Measurements from ENCODE around the gene DAPK2. TPM values are rescaled to one million over a fixed set of nuclear protein-coding genes. Genes with fewer than 3 reads are reported as not detected.
A peak's percentile ranks its signal among the peaks of the same experiment; 100 is the strongest.

The DAPK2 gene
- total RNA-seq, 4 donors from 2014 or later = 45.1 to 244 (median 107) TPM

DNA sequence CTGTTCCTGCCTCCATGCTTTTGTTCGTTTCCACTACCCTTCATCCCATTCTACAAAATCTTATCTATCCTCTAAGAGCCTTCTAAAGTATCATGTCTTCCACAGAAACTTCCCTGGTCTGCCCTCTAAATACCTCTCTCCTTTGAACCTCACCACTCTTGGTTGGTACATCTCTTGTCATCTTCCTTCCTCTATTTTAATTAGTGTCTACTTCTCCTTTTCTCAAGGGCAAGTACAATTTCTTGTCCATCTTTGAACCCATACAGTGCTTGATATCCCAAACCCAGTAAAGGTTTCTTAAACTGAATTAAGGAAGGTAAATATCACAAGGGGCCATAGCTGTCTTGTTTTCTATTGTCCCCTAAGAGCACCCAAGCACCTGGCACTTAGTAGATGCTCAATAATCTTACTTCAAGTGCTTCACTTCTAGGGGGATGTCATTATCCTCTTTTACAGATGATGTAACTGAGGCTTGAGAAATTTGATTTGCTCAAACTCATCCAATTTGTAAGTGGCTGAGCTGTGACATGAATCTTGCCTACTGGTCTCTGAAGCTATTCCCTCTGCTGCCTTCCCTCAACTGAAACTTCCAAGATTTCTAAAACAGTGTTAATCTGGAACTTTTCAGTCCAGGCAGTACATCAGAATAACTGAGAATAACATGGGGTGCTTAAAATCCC lies 2.6 kb upstream of the DAPK2 start:
- DNase-seq = no peak
- in situ Hi-C loops (cut with MboI; ENCODE audit: low pct_ligation_motif_present in 1 of 4, low pct_unique_long_range_greater_than_20kb in 1 of 4, low sequenced_read_pairs in 3 of 4) (no loop called here), intact Hi-C loops (cut with DNase I; ENCODE audit: low total_unique reads) (loop anchor here (5.0 kb wide), 1 partner anchor 102 kb away; no protein-coding TSS in a partner anchor)
- no peak overlapping the region for H3K4me3 ChIP-seq
- 74 to 90% methylated on average over 1 of the region's 1 CpG for WGBS, 2 donors (ENCODE audit: low coverage in 1 of 2)
- no peak overlapping the region for H3K27ac ChIP-seq
- no peaks in the 10 kb centered on the region for H3K9me3 ChIP-seq
- no peaks in the 10 kb centered on the region for H3K36me3 ChIP-seq
- no peaks in the 10 kb centered on the region for H3K27me3 ChIP-seq
- H3K4me1 ChIP-seq = peaks cover 7 to 28% (median 22%) of the 10 kb centered on the region in 4 donors
- no peak for TF ChIP-seq POLR2AphosphoS5 (IDR thresholded peaks at IDR 0.05)
- no peak for TF ChIP-seq CTCF (IDR thresholded peaks at IDR 0.05)
- no peak for TF ChIP-seq EP300 (IDR thresholded peaks at IDR 0.05; ENCODE audit: low read depth)
- TF ChIP-seq POLR2A (IDR thresholded peaks at IDR 0.05) = no peak

DNA sequence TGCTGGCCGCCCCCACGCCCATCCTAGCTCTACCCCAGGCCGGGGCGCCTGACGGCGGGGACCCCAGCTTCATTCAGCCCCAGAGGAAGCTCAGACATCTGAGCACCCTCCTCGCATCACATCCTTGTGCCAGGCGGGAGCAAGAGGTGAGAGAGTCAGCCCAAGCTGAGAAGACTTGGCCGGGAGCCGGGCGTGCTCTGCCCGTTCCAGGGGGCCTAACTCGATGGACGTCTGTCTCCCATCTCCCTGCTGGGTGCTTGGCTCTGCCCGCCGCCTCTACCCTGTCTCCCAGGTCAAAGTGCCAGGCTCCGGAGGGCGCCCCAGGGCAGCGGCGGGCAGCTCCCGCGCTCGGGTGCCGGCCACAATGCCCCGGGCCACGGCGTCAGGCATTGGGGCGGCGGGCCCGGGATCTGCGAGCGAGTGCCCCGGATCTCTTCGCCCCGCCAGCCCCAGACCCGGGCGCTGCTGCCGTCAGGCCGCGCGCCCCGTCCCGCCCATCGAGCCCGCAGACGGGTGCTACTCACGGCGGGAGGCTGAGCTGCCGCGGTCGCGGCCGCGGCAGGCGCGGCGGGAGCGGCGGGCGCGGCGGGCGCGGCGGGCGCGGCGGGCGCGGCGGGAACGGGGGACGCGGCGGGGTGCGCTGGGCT lies 388 bp downstream of the DAPK2 start:
- Histone ChIP-seq H3K36me3 (no peaks in the 10 kb centered on the region), H3K4me1 (peaks cover 7 to 28% (median 22%) of the 10 kb centered on the region in 4 donors), H3K27ac (peak overlapping the region; percentile 44 to 85 (median 78)), H3K27me3 (no peaks in the 10 kb centered on the region), H3K9me3 (no peaks in the 10 kb centered on the region), H3K4me3 (peak overlapping the region; percentile 58 to 83 (median 66))
- peak; percentile 29 for DNase-seq
- no peak for TF ChIP-seq EP300 (IDR thresholded peaks at IDR 0.05; ENCODE audit: low read depth)
- no peak for TF ChIP-seq POLR2A (IDR thresholded peaks at IDR 0.05)
- TF ChIP-seq CTCF (IDR thresholded peaks at IDR 0.05) = no peak
- no peak for TF ChIP-seq POLR2AphosphoS5 (IDR thresholded peaks at IDR 0.05)
- in situ Hi-C loops (cut with MboI; ENCODE audit: low pct_ligation_motif_present in 1 of 4, low pct_unique_long_range_greater_than_20kb in 1 of 4, low sequenced_read_pairs in 3 of 4) = no loop called here
- 9% methylated on average over 31 of the region's 76 CpGs; no CpG with 5 or more reads in 1 of the 2 donors for WGBS, 2 donors (ENCODE audit: low coverage in 1 of 2)
- intact Hi-C loops (cut with DNase I; ENCODE audit: low total_unique reads) = loop anchor here (5.0 kb wide), 1 partner anchor 99 kb away; no protein-coding TSS in a partner anchor

DNA sequence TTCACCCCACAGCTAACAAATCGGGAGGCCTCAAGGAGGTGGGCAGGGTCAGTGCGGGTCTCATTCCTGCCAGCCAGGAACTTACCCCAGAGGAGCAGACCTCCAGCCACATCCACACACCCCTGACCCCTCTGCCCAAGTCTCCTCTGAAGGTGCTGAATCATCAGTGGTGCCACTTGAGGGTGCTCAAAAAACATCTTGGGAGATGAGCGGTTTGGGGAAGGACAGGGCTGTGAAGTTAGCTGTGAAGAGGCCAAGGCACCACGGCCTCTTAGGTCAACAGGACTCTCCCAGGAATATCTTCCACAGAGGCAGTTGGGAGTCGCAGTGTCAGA lies 1.2 kb downstream of the DAPK2 start:
- H3K27me3 ChIP-seq = no peaks in the 10 kb centered on the region
- no peaks in the 10 kb centered on the region for H3K9me3 ChIP-seq
- H3K27ac ChIP-seq = peak overlapping the region in 2 of 4 donors; percentile 80 to 85
- H3K36me3 ChIP-seq = no peaks in the 10 kb centered on the region
- intact Hi-C loops (cut with DNase I; ENCODE audit: low total_unique reads) (loop anchor here (5.0 kb wide), 1 partner anchor 98 kb away; no protein-coding TSS in a partner anchor), in situ Hi-C loops (cut with MboI; ENCODE audit: low pct_ligation_motif_present in 1 of 4, low pct_unique_long_range_greater_than_20kb in 1 of 4, low sequenced_read_pairs in 3 of 4) (no loop called here)
- no peak for TF ChIP-seq POLR2A (IDR thresholded peaks at IDR 0.05)
- TF ChIP-seq POLR2AphosphoS5 (IDR thresholded peaks at IDR 0.05) = no peak
- no peak for TF ChIP-seq CTCF (IDR thresholded peaks at IDR 0.05)
- TF ChIP-seq EP300 (IDR thresholded peaks at IDR 0.05; ENCODE audit: low read depth) = no peak
- 40 to 60% methylated on average over 1 to 4 of the region's 5 CpGs for WGBS, 2 donors (ENCODE audit: low coverage in 1 of 2)
- peak overlapping the region in 3 of 4 donors; percentile 58 to 83 (median 65) for H3K4me3 ChIP-seq
- peaks cover 7 to 22% (median 18%) of the 10 kb centered on the region in 4 donors for H3K4me1 ChIP-seq
- DNase-seq = no peak

GRCh38 chr15:64044300-64045100 lies 1.8 kb downstream of the DAPK2 start:
- H3K27ac ChIP-seq = no peak overlapping the region
- in situ Hi-C loops (cut with MboI; ENCODE audit: low pct_ligation_motif_present in 1 of 4, low pct_unique_long_range_greater_than_20kb in 1 of 4, low sequenced_read_pairs in 3 of 4) = no loop called here
- no peaks in the 10 kb centered on the region for H3K27me3 ChIP-seq
- TF ChIP-seq CTCF (IDR thresholded peaks at IDR 0.05) (no peak), POLR2A (IDR thresholded peaks at IDR 0.05) (no peak), POLR2AphosphoS5 (IDR thresholded peaks at IDR 0.05) (no peak), EP300 (IDR thresholded peaks at IDR 0.05; ENCODE audit: low read depth) (no peak)
- intact Hi-C loops (cut with DNase I; ENCODE audit: low total_unique reads) = loop anchor here (5.0 kb wide), 2 partner anchors 97 to 1943 kb away; no protein-coding TSS in a partner anchor
- 59 to 60% methylated on average over 1 to 7 of the region's 7 CpGs for WGBS, 2 donors (ENCODE audit: low coverage in 1 of 2)
- H3K36me3 ChIP-seq = no peaks in the 10 kb centered on the region
- peaks cover 7 to 22% (median 18%) of the 10 kb centered on the region in 4 donors for H3K4me1 ChIP-seq
- no peak for DNase-seq
- H3K4me3 ChIP-seq = peak overlapping the region in 1 of 4 donors; percentile 58
- no peaks in the 10 kb centered on the region for H3K9me3 ChIP-seq

Data from transverse colon (tissue), 4 donors.